ENCODE measurements around the gene DNM1. TPM values are rescaled to one million over a fixed set of nuclear protein-coding genes. Genes with fewer than 3 reads are reported as not detected.
A peak's percentile ranks its signal among the peaks of the same experiment; 100 is the strongest.

Gene DNM1
- total RNA-seq, 4 donors from 2014 or later: 4.7 to 9.2 (median 5.4) TPM

DNA sequence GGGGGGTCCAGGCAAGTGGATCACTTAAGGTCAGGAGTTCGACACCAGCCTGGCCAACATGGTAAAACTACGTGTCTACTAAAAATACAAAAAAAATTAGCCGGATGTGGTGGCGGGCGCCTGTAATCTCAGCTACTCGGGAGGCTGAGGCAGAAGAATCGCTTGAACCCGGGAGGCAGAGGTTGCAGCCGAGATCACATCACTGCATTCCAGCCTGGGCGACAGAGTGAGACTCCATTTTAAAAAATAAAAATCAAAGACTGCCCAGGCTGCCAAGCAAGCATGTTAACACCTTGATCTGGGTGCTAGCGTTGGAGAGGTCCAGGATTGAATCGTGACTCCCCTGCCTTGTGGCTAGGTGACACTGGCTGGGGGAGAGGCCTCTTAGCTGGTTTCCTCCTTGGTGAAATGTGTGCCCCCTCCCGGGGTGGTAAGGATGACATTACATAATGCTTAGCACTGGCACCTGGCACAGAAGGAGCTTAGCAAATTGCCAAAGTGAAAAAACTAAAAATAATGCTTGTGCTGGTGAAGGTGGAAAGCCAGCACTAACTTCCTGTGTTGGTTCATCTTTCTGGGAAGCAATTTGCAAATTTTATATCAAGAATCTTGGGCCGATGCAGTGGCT, 9.6 kb upstream of the DNM1 start:
- no peak for DNase-seq
- Histone ChIP-seq H3K36me3 (no peaks in the 10 kb centered on the region), H3K27me3 (no peaks in the 10 kb centered on the region), H3K27ac (peak overlapping the region; percentile 66 to 75 (median 74)), H3K4me1 (peaks cover 10 to 16% of the 10 kb centered on the region in 2 donors), H3K9me3 (no peaks in the 10 kb centered on the region), H3K4me3 (replicated peaks in 1 of 3) (no peak overlapping the region)
- WGBS, 2 donors: 83 to 85% methylated on average over 14 of the region's 14 CpGs
- intact Hi-C loops (cut with DNase I): no loop called here
- TF ChIP-seq POLR2A (IDR thresholded peaks at IDR 0.05): no peak
- TF ChIP-seq, protein P1, sequence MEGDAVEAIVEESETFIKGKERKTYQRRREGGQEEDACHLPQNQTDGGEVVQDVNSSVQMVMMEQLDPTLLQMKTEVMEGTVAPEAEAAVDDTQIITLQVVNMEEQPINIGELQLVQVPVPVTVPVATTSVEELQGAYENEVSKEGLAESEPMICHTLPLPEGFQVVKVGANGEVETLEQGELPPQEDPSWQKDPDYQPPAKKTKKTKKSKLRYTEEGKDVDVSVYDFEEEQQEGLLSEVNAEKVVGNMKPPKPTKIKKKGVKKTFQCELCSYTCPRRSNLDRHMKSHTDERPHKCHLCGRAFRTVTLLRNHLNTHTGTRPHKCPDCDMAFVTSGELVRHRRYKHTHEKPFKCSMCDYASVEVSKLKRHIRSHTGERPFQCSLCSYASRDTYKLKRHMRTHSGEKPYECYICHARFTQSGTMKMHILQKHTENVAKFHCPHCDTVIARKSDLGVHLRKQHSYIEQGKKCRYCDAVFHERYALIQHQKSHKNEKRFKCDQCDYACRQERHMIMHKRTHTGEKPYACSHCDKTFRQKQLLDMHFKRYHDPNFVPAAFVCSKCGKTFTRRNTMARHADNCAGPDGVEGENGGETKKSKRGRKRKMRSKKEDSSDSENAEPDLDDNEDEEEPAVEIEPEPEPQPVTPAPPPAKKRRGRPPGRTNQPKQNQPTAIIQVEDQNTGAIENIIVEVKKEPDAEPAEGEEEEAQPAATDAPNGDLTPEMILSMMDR (IDR thresholded peaks at IDR 0.05): no peak

DNA sequence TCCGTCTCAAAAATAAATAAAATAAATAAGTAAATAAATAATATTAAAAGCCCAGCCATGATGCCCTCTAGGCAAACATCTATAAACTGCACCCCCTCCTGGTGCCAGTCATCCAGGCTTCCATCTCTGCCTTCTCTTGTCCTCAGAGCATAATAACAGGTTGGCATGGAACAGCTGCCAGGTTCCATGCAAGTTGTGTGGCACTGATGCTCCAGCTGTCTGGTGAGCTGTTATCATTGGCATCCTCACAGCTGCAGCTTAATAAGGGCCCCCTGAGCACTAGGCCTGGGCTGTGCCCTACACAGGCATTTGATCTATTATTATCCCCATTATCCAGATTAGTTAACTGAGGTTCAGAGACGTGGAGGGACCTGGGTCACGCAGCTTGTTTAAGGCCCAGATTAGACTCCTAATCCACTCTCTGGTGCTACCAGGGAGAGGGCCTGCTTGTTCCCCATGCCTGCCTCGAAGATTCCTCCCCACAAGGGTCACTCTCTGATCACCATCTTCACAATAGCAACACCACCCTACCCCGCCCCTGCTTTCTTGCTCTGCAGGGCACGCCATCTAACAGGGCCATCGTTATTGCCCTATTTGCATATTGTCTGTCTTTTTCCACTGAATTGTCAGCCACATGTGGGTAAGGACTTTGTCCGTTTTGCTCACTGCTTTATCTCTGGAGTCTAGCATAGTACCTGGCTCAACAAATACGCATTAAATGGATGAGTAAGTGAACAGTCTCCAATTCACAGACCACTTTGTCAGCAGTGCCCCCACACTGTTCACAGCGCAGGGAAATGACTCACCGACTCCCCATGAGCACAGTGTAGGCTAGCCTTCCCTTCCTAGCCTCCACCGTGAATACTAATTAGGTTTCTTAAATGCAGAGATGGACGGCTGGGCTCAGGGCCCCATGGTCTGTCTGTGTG, 1.5 kb upstream of the DNM1 start:
- H3K4me1 ChIP-seq: peaks cover 0 to 12% of the 10 kb centered on the region in 2 donors
- no peak overlapping the region for H3K4me3 ChIP-seq (replicated peaks in 1 of 3)
- H3K27ac ChIP-seq: no peak overlapping the region
- H3K36me3 ChIP-seq: no peaks in the 10 kb centered on the region
- TF ChIP-seq, protein P1 (IDR thresholded peaks at IDR 0.05): no peak
- TF ChIP-seq POLR2A (IDR thresholded peaks at IDR 0.05): no peak
- H3K27me3 ChIP-seq: peaks cover 7% of the 10 kb centered on the region
- WGBS, 2 donors: 87 to 91% methylated on average over 13 of the region's 13 CpGs
- DNase-seq: no peak
- intact Hi-C loops (cut with DNase I): no loop called here
- H3K9me3 ChIP-seq: no peaks in the 10 kb centered on the region

DNA sequence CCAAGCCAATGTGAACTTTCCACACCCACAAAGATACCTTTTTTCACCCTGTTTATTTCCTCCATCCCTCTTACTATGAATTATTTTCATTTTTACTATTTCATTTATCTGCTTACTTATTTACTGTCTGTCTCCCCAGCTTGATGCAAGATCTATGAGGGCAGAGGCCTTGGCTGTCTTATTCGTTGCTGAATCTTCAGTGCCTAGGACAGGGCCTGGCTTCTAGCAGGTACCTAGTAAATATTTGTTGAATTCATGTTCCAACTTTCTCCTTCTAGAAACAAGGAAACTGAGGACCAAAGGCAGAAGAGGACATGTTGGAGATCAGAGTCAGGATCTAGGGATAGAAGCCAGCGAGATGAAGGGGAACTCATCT, 543 bp upstream of the DNM1 start:
- DNase-seq: no peak
- Histone ChIP-seq H3K36me3 (no peaks in the 10 kb centered on the region), H3K27ac (no peak overlapping the region), H3K4me3 (replicated peaks in 1 of 3) (no peak overlapping the region), H3K9me3 (no peaks in the 10 kb centered on the region), H3K4me1 (peaks cover 0 to 12% of the 10 kb centered on the region in 2 donors), H3K27me3 (peaks cover 7% of the 10 kb centered on the region)
- intact Hi-C loops (cut with DNase I): no loop called here
- no peak for TF ChIP-seq POLR2A (IDR thresholded peaks at IDR 0.05)
- TF ChIP-seq, protein P1 (IDR thresholded peaks at IDR 0.05): no peak
- WGBS, 2 donors: 21 to 24% methylated on average over 2 of the region's 2 CpGs

DNA sequence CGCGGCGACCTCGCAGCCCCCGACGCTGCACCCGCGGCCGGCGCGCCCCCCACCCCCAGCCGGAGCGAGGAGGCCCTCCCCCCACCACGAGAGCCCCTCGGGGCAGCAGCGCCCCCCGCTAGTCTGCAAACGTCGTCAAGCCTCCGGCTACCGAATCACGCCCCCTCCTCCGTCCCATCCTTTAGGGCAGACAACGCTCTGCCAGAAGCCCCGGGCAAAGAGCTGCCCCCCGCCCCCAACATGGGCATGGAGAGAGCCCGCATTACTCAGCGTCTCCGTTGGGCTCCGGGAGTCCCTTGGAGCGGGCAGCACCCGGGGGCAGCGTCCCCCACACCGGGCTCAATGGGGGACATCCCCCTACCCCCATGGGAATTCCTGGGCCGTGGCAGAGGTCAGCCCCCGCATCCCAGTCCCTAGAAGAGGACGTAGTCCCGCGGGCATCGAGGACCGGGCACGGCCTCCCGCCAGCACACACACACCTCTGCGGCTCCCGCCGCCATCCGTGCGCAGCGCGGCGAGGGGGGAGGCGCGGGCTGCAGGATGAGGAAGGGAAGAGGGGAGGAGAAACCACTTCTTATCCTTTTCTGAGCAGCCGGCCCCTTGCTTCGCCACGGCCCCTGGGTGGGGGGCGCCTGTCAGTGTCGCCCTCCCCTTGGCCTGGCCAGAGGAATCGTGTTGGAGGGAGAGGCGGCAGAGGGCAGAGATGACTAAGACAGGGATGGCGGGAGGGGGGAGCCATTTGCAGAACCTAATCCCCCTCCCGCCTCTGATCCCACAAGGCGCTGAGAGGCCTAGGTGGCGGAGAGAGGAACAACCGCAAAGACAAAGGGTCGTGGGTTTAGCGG, 750 bp downstream of the DNM1 start:
- H3K27me3 ChIP-seq: peaks cover 7% of the 10 kb centered on the region

More for the DNA sequence above, 750 bp downstream of the DNM1 start:
- WGBS, 2 donors: 2 to 3% methylated on average over 21 to 27 of the region's 67 CpGs
- no peaks in the 10 kb centered on the region for H3K36me3 ChIP-seq
- peak overlapping the region in 2 of 3 donors; percentile 17 to 24 for H3K27ac ChIP-seq
- H3K9me3 ChIP-seq: no peaks in the 10 kb centered on the region
- TF ChIP-seq, protein P1 (IDR thresholded peaks at IDR 0.05): no peak
- no peak for TF ChIP-seq POLR2A (IDR thresholded peaks at IDR 0.05)
- DNase-seq: no peak
- peaks cover 0 to 12% of the 10 kb centered on the region in 2 donors for H3K4me1 ChIP-seq
- intact Hi-C loops (cut with DNase I): no loop called here
- peak overlapping the region in 2 of 3 donors; percentile 37 to 60 for H3K4me3 ChIP-seq (replicated peaks in 1 of 3)

Data from thyroid gland (tissue), 4 donors.